IPS DF 6.9 (cell line): Measurements from ENCODE around the gene KCNN2.

Experiments
- DNase-seq: peaks from one replicate; pipeline ENCODE4 v3.0.0-alpha.2; 2013; ENCODE audit warnings: low read depth, low spot score
- H3K27ac ChIP-seq: one replicate; pipeline ENCODE4 v1.5.1; 2013; ENCODE audit warnings: low read length, control low read depth
- H3K27me3 ChIP-seq: 2 replicates; pipeline ENCODE4 v1.6.1; 2013; ENCODE audit warnings: mild to moderate bottlenecking, low read length; ENCODE audit not compliant: control insufficient read depth, insufficient read depth
- H3K36me3 ChIP-seq: 2 replicates; pipeline ENCODE4 v1.6.1; 2013; ENCODE audit warnings: low read length; ENCODE audit not compliant: control insufficient read depth, insufficient read depth
- H3K4me1 ChIP-seq: 2 replicates; pipeline ENCODE4 v1.6.1; 2013; ENCODE audit warnings: low read length; ENCODE audit not compliant: control insufficient read depth, insufficient read depth
- H3K4me3 ChIP-seq: 2 replicates; pipeline ENCODE4 v1.5.1; 2013; ENCODE audit warnings: mild to moderate bottlenecking, low read length
- H3K9me3 ChIP-seq: 2 replicates; pipeline ENCODE4 v1.6.1; 2013; ENCODE audit warnings: low read length, inconsistent platforms; ENCODE audit not compliant: control insufficient read depth, insufficient read depth
- WGBS: extraction: QIAGEN DNeasy Blood & Tissue Kit; methylation state at CpG from one replicate; pipeline ENCODE4 v1.1.7; 2013; ENCODE audit warnings: mixed read lengths, missing lambda C conversion rate; ENCODE audit not compliant: insufficient read length, insufficient coverage; 5-methylcytosine and 5-hydroxymethylcytosine counted together

KCNN2 gene

GRCh38 chr5:114477816-114478334 is 116.0 kb downstream of the KCNN2 start:
- Histone ChIP-seq H3K4me1 (no peaks in the 10 kb centered on the region), H3K27me3 (no peaks in the 10 kb centered on the region), H3K36me3 (no peaks in the 10 kb centered on the region), H3K9me3 (no peaks in the 10 kb centered on the region), H3K4me3 (no peak overlapping the region), H3K27ac (no peak overlapping the region)
- DNase-seq, result no peak
- no CpG with 5 or more reads among the region's 1 CpG for WGBS

DNA sequence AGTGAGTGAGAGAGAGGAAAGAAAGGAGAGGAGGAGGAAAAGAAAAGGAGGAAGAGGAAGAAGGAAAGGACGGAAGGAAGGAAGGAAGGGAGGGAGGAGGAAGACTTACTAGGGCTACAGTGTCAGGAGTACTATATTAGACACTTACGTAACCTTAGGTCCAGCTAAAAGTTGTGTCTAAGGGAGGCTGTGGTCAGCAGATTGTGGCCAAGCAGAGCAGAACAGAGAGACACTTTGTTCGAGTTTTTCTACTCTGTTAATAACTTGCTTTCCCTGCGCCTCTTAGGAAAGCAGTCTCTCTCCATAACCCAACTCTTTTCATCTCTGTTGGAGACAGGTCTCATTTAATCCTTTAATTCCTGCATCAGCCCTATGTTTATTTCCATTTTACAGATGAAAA is 138.9 kb downstream of the KCNN2 start:
- no peaks in the 10 kb centered on the region for H3K9me3 ChIP-seq
- no peaks in the 10 kb centered on the region for H3K4me1 ChIP-seq
- no peak overlapping the region for H3K4me3 ChIP-seq
- DNase-seq, result no peak
- peaks cover 2% of the 10 kb centered on the region; the same call in 1 of the 2 replicates for H3K36me3 ChIP-seq
- H3K27ac ChIP-seq, result no peak overlapping the region
- no peaks in the 10 kb centered on the region for H3K27me3 ChIP-seq
- WGBS, result no CpG with 5 or more reads among the region's 4 CpGs

DNA sequence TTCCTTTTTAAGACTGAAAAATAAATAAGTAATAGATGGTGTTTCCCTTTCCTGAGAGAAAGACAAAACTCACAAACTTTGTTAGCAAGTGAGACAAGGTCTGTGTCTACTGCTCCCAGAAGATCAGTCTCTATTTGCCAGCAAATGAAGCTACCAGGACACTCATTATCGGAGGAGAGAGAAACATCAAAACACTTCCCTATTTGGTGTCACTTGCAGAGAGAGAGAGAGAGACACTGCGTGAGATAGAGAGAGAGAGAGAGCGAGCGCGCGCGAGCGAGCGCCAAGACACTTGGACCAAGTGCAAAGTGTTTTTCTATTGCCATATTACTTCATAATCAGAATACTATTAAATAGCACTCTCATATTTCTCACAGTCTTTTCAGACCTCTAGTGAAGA is 142.7 kb downstream of the KCNN2 start:
- DNase-seq, result no peak
- no CpG with 5 or more reads among the region's 9 CpGs for WGBS
- Histone ChIP-seq H3K9me3 (no peaks in the 10 kb centered on the region), H3K27me3 (no peaks in the 10 kb centered on the region), H3K36me3 (no peaks in the 10 kb centered on the region), H3K4me1 (no peaks in the 10 kb centered on the region), H3K4me3 (no peak overlapping the region), H3K27ac (no peak overlapping the region)

DNA sequence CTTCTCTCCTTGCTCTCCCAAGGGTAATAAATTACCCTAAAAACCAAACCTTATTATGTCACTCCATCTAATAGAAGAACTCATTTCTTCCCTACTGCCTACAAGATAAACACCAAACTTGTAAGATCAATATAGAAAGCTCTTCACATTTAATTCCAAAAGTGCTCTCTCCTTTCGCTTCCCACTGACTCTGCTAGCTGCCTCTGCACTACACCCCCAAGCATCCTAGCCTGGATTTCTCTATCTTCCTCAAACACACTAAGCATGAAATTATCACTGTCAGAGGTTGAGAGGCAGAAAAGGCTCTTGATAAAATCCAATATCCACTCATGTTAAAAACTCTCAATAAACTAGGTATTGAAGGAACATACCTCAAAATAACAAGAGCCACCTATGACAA is 162.4 kb downstream of the KCNN2 start:
- no peak overlapping the region for H3K4me3 ChIP-seq
- no peaks in the 10 kb centered on the region for H3K36me3 ChIP-seq
- no peaks in the 10 kb centered on the region for H3K4me1 ChIP-seq
- no CpG with 5 or more reads among the region's 1 CpG for WGBS
- H3K27ac ChIP-seq, result no peak overlapping the region
- no peak for DNase-seq
- H3K27me3 ChIP-seq, result no peaks in the 10 kb centered on the region
- H3K9me3 ChIP-seq, result no peaks in the 10 kb centered on the region; the same call in 1 of the 2 replicates

GRCh38 chr5:114544561-114544960 is 182.7 kb downstream of the KCNN2 start:
- WGBS, result no CpG with 5 or more reads among the region's 1 CpG
- H3K27me3 ChIP-seq, result no peaks in the 10 kb centered on the region

More at GRCh38 chr5:114544561-114544960, 182.7 kb downstream of the KCNN2 start:
- Histone ChIP-seq H3K9me3 (no peaks in the 10 kb centered on the region), H3K27ac (no peak overlapping the region), H3K4me1 (no peaks in the 10 kb centered on the region), H3K4me3 (no peak overlapping the region), H3K36me3 (no peaks in the 10 kb centered on the region)
- DNase-seq, result no peak
